ENCODE data around the gene CHAMP1. TPM values are rescaled to one million over a fixed set of nuclear protein-coding genes. Genes with fewer than 3 reads are reported as not detected.
"Not testable (repeated sequence)": the region's sequence is repeated elsewhere in the genome, so short reads cannot be mapped to it uniquely, and the experiment has no call there.

The CHAMP1 gene
- total RNA-seq, 1 donor from 2014 or later = 7.7 TPM

GRCh38 chr13:114330086-114330485 lies 15.8 kb downstream of the CHAMP1 start:
- DNase-seq (ENCODE audit: low spot score in 2 of 2) = no peak
- FAIRE-seq = no peak

GRCh38 chr13:114333881-114334280 lies 19.6 kb downstream of the CHAMP1 start:
- not testable (repeated sequence) for DNase-seq (ENCODE audit: low spot score in 2 of 2); FAIRE-seq

DNA sequence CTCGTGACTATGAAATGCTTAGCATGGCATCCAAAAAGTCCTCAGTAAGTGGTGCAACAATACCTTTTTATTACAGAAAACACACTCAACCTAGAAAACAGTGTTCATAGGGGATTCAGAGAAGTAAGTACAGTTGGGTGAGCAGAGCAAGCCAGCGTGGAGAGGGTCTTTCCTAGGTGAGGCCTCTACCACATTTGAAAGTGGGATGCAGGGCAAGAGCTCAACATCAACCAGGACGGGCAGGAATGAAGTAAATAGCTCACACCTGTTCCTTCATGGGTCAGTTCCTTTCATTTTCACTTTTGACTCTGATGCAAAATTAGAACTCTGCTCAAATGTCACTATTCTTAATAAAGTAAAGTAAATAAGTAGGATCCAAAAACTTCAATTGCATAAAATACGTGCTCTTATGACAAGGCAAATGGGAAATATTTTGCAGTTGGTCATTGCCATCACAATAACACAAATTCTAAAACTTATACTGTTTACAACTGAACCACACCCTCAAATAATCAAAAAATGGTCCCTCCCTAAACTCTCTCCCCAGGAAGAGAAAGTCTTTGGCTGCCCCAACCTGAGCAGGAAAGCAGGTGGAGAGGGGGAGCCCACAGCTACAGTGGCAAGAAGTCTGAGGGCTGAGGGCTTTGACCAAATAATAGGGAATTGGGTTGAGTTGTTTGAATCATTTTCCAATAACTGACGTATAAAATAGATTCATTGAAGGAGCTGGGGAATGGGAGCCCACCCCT lies 20.2 kb downstream of the CHAMP1 start:
- FAIRE-seq (no peak), DNase-seq (ENCODE audit: low spot score in 2 of 2) (no peak)

GRCh38 chr13:114336457-114336856 lies 22.2 kb downstream of the CHAMP1 start:
- not testable (repeated sequence) for DNase-seq (ENCODE audit: low spot score in 2 of 2); FAIRE-seq

DNA sequence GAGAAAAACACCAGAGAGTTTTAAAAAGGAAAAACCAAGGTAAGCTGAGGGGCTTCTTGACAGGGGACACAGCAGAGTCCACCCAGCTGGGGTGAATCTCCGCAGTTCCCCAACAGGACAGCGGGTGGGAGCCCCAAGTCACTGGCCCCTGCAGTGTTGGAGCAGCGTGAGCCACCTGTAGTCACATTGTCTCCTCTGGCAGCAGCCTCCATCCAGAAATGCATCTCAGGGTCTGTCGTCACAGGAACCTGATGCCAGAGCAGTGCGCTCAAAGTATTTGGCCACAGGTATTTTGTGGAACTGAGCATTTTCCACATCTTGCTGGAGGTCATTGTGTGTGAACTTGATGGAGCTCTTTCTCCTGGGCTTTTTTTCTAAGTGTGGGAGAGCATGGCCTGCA lies 24.7 kb downstream of the CHAMP1 start:
- DNase-seq (ENCODE audit: low spot score in 2 of 2) (no peak), FAIRE-seq (no peak)

GRCh38 chr13:114339857-114340534 lies 25.7 kb downstream of the CHAMP1 start:
- DNase-seq (ENCODE audit: low spot score in 2 of 2) = no peak
- FAIRE-seq = no peak

DNA sequence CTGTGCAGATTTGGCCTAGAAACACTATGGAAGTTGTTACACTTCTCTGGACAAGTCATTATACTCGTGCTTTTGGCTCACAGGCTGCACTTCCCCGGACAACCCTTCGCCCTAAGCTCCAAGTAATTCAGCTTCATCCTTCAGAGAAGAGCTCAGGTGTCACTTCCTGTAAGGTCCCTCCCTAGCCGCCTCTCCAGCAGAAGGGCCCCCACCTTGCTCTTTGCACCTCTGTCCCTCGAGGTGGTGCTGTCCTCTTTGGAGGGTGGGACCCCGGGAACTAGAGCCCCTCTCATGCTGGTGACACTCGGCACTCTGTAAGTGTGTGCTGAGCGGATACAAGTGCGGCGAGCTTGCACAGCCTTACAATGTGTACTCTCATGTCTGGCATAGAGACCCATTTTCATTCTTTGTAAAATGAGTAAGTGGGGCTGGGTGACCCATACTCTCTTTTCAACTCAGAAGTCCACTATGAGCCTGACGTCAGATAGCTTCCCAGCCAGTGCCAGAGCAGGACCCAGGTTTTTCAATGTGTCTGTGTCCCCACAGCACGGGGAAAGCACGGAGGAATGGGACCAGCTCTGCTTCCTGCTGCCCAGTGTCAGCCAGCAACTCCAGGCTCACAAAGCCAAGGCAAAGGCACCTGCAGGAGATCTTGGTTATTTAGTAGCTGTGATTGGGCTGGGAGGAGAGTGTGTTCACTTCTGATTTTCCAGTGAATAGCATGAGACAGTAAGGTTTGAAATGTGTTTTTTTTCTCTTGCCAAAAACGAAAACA lies 26.9 kb downstream of the CHAMP1 start:
- FAIRE-seq = no peak
- DNase-seq (ENCODE audit: low spot score in 2 of 2) = no peak

GRCh38 chr13:114347256-114347655 lies 33.0 kb downstream of the CHAMP1 start:
- not testable (repeated sequence) for FAIRE-seq

GRCh38 chr13:114352763-114353162 lies 38.5 kb downstream of the CHAMP1 start:
- DNase-seq (ENCODE audit: low spot score in 2 of 2); FAIRE-seq: not testable (repeated sequence)

More at GRCh38 chr13:114347256-114347655, 33.0 kb downstream of the CHAMP1 start:
- DNase-seq (ENCODE audit: low spot score in 2 of 2) = not testable (repeated sequence)

- FAIRE-seq; DNase-seq (ENCODE audit: low spot score in 2 of 2): not testable (repeated sequence)
Measured at GRCh38 chr13:114353382-114353781, 39.1 kb downstream of the CHAMP1 start.

Small RNA genes lying within 50 kb of the gene (small RNA-seq; reads per million reads assigned to genes)
- gene MIR4502 = not detected

Other genes starting within 250 kb of the CHAMP1 start
- 12.6 TPM for gene RASA3, start 181.9 kb upstream of the CHAMP1 start, total RNA-seq
- gene CFAP97D2, start 135.2 kb upstream of the CHAMP1 start, total RNA-seq = not detected
- 40.8 TPM for gene CDC16, start 79.6 kb upstream of the CHAMP1 start, total RNA-seq
- gene UPF3A, start 32.9 kb upstream of the CHAMP1 start, total RNA-seq = 43.6 TPM